VCaP (cell line): ENCODE results near the gene TSC22D2.

ENCODE experiments used
- H3K27ac ChIP-seq: fragments of 450-650 bp; 2 replicates; pipeline ENCODE4 v1.5.1; 2017
- CTCF ChIP-seq: fragments of 450-650 bp; conservative IDR thresholded peaks from 2 replicates; pipeline ENCODE4 v1.5.1; 2017; ENCODE audit warnings: mild to moderate bottlenecking, moderate library complexity

TSC22D2 gene

DNA sequence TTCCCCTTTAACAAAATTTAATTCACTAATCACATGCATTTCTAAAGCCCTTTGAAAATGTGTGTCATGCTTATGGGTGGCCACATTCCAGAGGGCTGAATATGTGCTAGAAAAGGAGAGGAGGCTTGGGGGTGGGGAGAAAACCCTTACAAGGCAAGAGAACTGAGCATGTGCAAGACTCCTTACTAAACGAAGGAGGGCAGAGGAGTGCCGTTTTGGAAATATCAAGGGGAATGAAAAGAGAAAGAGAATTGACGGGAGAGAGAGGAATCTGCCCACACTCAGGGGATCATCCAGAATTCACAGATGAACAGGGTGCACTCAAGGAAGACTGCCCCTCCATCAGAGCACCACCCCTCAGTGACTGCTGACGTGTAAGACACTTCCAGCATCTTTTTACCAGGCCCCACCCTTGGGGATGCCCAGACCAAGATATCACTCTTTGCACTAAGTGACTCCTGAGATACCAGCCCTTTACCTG lies 37.9 kb upstream of the TSC22D2 start:
- TF ChIP-seq CTCF = no peak
- no peak overlapping the region for H3K27ac ChIP-seq

DNA sequence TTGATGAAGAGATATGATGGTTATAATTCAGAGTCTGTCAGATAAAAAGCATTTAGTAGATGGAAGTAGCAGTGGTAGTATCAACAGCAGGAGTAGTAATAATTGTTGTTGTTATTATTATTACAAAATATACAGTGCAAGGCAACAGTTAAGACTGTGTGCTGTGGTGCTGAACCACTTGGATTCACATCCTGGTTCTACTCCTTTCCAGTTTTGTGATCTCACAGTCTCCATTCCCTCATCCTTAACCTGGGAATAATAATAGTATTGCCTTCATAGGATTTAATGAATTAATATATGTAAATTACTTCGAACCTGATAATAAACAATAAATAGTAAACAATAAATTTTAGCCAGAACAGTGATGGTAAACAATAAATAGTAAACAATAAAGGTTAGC lies 37.1 kb upstream of the TSC22D2 start:
- no peak for TF ChIP-seq CTCF
- H3K27ac ChIP-seq = no peak overlapping the region

GRCh38 chr3:150371741-150372254 lies 36.3 kb upstream of the TSC22D2 start:
- peak overlapping the region; percentile 1; the same call in 1 of the 2 replicates for H3K27ac ChIP-seq
- no peak for TF ChIP-seq CTCF

DNA sequence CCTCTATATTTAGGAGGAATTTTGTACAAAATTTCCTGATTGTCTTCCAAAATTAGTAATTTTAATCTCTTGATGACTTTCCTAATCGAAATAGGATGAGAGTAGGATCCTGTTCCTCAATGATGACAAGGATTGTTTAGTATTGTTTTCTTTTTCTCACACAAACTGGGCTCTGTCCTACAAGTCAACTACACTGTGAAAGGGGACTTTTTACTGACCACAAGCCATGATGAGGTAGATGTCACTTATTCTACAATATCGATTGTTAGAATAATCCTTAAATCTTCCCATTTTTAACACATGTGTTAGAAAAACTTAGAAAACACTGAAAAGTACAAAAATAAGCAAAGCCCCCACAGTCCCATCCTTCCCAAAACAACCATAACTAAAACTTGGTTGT lies 35.8 kb upstream of the TSC22D2 start:
- TF ChIP-seq CTCF = no peak
- H3K27ac ChIP-seq = peak overlapping the region; percentile 1; the same call in 1 of the 2 replicates

DNA sequence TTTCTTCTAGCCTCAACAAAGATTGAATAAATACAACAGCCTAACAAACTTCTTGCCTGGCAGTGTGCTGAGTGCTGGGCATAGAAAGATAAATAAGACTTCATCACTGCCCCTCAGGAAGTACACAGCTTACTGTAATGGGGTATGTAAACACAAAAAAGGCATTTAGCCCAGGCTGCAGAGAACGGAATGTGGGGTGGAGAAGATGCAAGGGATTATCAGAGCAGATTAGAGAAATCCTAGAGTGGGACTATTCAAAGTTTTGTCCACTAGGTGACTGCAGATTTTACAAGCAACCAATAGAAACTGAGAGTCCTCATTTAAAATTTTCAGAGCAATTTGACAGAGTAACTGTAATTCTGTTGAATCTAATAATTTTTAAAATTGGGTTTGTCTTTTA lies 35.4 kb upstream of the TSC22D2 start:
- TF ChIP-seq CTCF = peak; percentile 54
- H3K27ac ChIP-seq = peak overlapping the region; percentile 1; the same call in 1 of the 2 replicates

- H3K27ac ChIP-seq = no peak overlapping the region
- TF ChIP-seq CTCF = no peak
These were observed 34.7 kb upstream of the TSC22D2 start for GRCh38 chr3:150373234-150373875.

- TF ChIP-seq CTCF = no peak
- H3K27ac ChIP-seq = no peak overlapping the region
These were observed 33.1 kb upstream of the TSC22D2 start for GRCh38 chr3:150374975-150375374.
